ENCODE results near the gene VAV3.

The VAV3 gene

GRCh38 chr1:107972391-107973180, 7.6 kb upstream of the VAV3 start:
- DNase-seq: peak in 1 of 2 experiments; percentile 54

GRCh38 chr1:107966550-107966949, 1.6 kb upstream of the VAV3 start:
- DNase-seq: no peak

GRCh38 chr1:107964336-107965109, 457 bp downstream of the VAV3 start:
- DNase-seq: no peak

GRCh38 chr1:107963601-107964335, 1.2 kb downstream of the VAV3 start:
- no peak for DNase-seq

GRCh38 chr1:107963008-107963407, 2.0 kb downstream of the VAV3 start:
- DNase-seq: no peak

GRCh38 chr1:107954719-107955415, 10.1 kb downstream of the VAV3 start:
- no peak for DNase-seq

GRCh38 chr1:107954126-107954525, 10.9 kb downstream of the VAV3 start:
- DNase-seq: peak in 1 of 2 experiments; percentile 30

GRCh38 chr1:107953556-107953955, 11.4 kb downstream of the VAV3 start:
- peak; percentile 12 to 31 for DNase-seq

GRCh38 chr1:107952989-107953388, 12.0 kb downstream of the VAV3 start:
- no peak for DNase-seq

- DNase-seq: no peak
Observed at GRCh38 chr1:107950464-107950863, 14.5 kb downstream of the VAV3 start.

GRCh38 chr1:107949467-107950253, 15.3 kb downstream of the VAV3 start:
- DNase-seq: no peak

GRCh38 chr1:107946794-107947193, 18.2 kb downstream of the VAV3 start:
- DNase-seq: no peak

GRCh38 chr1:107943694-107944093, 21.3 kb downstream of the VAV3 start:
- DNase-seq: no peak

- DNase-seq: no peak
Observed at GRCh38 chr1:107942814-107943213, 22.2 kb downstream of the VAV3 start.

GRCh38 chr1:107941531-107941930, 23.4 kb downstream of the VAV3 start:
- DNase-seq: no peak

GRCh38 chr1:107941123-107941522, 23.9 kb downstream of the VAV3 start:
- DNase-seq: no peak

GRCh38 chr1:107940701-107941100, 24.3 kb downstream of the VAV3 start:
- DNase-seq: no peak

- DNase-seq: peak in 1 of 2 experiments; percentile 71
Observed at GRCh38 chr1:107940017-107940577, 24.9 kb downstream of the VAV3 start.

- DNase-seq: no peak
Observed at GRCh38 chr1:107939256-107939655, 25.7 kb downstream of the VAV3 start.

- peak; percentile 46 to 96 for DNase-seq
Observed at GRCh38 chr1:107936498-107937481, 28.2 kb downstream of the VAV3 start.
